A172 (cell line): Measurements from ENCODE around the gene HGFAC. TPM values are rescaled to one million over a fixed set of nuclear protein-coding genes. Genes with fewer than 3 reads are reported as not detected.
"Not testable (repeated sequence)": the region's sequence is repeated elsewhere in the genome, so short reads cannot be mapped to it uniquely, and the experiment has no call there.

Experiments used
- DNase-seq: peaks from one replicate; pipeline ENCODE4 v3.0.0-alpha.2; 2015; ENCODE audit warnings: low spot score
- total RNA-seq: library from RNA; depleted of rRNA; stranded (reverse); fragments of >200 nt; shearing (Covaris generic); gene quantifications from 2 replicates; pipeline ENCODE4 v1.2.3, GENCODE V29; 2014

Gene HGFAC
- total RNA-seq, 1 experiment from 2014 or later: not detected

GRCh38 chr4:3411190-3411589, 30.6 kb upstream of the HGFAC start:
- not testable (repeated sequence) for DNase-seq

- no peak for DNase-seq
Measured at GRCh38 chr4:3411676-3412075, 30.1 kb upstream of the HGFAC start.

- no peak for DNase-seq
Measured at GRCh38 chr4:3412257-3413020, 29.3 kb upstream of the HGFAC start.

GRCh38 chr4:3413217-3413671, 28.5 kb upstream of the HGFAC start:
- DNase-seq: no peak

- DNase-seq: no peak
Measured at GRCh38 chr4:3413675-3414420, 27.9 kb upstream of the HGFAC start.

GRCh38 chr4:3414421-3415279, 27.1 kb upstream of the HGFAC start:
- no peak for DNase-seq

GRCh38 chr4:3415471-3416141, 26.2 kb upstream of the HGFAC start:
- DNase-seq: no peak

GRCh38 chr4:3416270-3416669, 25.5 kb upstream of the HGFAC start:
- no peak for DNase-seq

GRCh38 chr4:3416821-3417221, 24.9 kb upstream of the HGFAC start:
- DNase-seq: no peak

GRCh38 chr4:3417448-3417847, 24.3 kb upstream of the HGFAC start:
- no peak for DNase-seq

GRCh38 chr4:3418029-3418762, 23.6 kb upstream of the HGFAC start:
- no peak for DNase-seq

- no peak for DNase-seq
Measured at GRCh38 chr4:3419836-3420605, 21.7 kb upstream of the HGFAC start.

GRCh38 chr4:3420606-3420955, 21.2 kb upstream of the HGFAC start:
- DNase-seq: no peak

GRCh38 chr4:3420956-3421355, 20.8 kb upstream of the HGFAC start:
- DNase-seq: no peak

- DNase-seq: no peak
Measured at GRCh38 chr4:3421470-3421869, 20.3 kb upstream of the HGFAC start.

GRCh38 chr4:3422241-3422801, 19.4 kb upstream of the HGFAC start:
- DNase-seq: no peak

- no peak for DNase-seq
Measured at GRCh38 chr4:3422808-3423297, 18.9 kb upstream of the HGFAC start.

- no peak for DNase-seq
Measured at GRCh38 chr4:3423406-3423805, 18.4 kb upstream of the HGFAC start.

- no peak for DNase-seq
Measured at GRCh38 chr4:3423952-3424351, 17.8 kb upstream of the HGFAC start.
